Trophoblast cell (in vitro differentiated cells and primary cell): ENCODE results near the gene CPXM2.
A peak's percentile ranks its signal among the peaks of the same experiment; 100 is the strongest.

ENCODE experiments used
- DNase-seq, 2 donors: peaks; one replicate each; pipeline ENCODE4 v3.0.0-alpha.2; 2016
- H2AFZ ChIP-seq: 2 replicates; pipeline ENCODE4 v1.6.1; 2013; ENCODE audit warnings: low read length, moderate library complexity, mild to moderate bottlenecking; ENCODE audit not compliant: insufficient read depth, poor library complexity
- H2AK5ac ChIP-seq: 2 replicates; pipeline ENCODE4 v1.6.1; 2013; ENCODE audit warnings: mild to moderate bottlenecking, low read length
- H2BK120ac ChIP-seq: 2 replicates; pipeline ENCODE4 v1.6.1; 2013; ENCODE audit warnings: low read length, mild to moderate bottlenecking, moderate library complexity; ENCODE audit not compliant: insufficient read depth, poor library complexity
- H2BK12ac ChIP-seq: 2 replicates; pipeline ENCODE4 v1.6.1; 2013; ENCODE audit warnings: mild to moderate bottlenecking, low read length, moderate library complexity
- H2BK5ac ChIP-seq: 2 replicates; pipeline ENCODE4 v1.6.1; 2013; ENCODE audit warnings: low read length, low read depth, moderate library complexity, mild to moderate bottlenecking; ENCODE audit not compliant: poor library complexity
- H3K14ac ChIP-seq: 2 replicates; pipeline ENCODE4 v1.6.1; 2013; ENCODE audit warnings: mild to moderate bottlenecking, low read length
- H3K18ac ChIP-seq: 2 replicates; pipeline ENCODE4 v1.6.1; 2013; ENCODE audit warnings: mild to moderate bottlenecking, low read length
- H3K23ac ChIP-seq: 2 replicates; pipeline ENCODE4 v1.6.1; 2013; ENCODE audit warnings: low read length
- H3K27ac ChIP-seq: 2 replicates; pipeline ENCODE4 v1.5.1; 2013; ENCODE audit warnings: low read depth, mild to moderate bottlenecking, inconsistent platforms, low read length, moderate library complexity
- H3K27me3 ChIP-seq: 2 replicates; pipeline ENCODE4 v1.6.1; 2013; ENCODE audit warnings: inconsistent platforms, mild to moderate bottlenecking, low read length, moderate library complexity; ENCODE audit not compliant: insufficient read depth
- H3K36me3 ChIP-seq, 2 experiments: 1 replicate in 1 of 2; 2 replicates in 1 of 2; pipeline ENCODE4 v1.6.1; 2013; ENCODE audit warnings: low read length in 2 of 2, mild to moderate bottlenecking in 2 of 2, moderate library complexity in 1 of 2; ENCODE audit not compliant: insufficient read depth in 2 of 2, control insufficient read depth in 1 of 2
- H3K4ac ChIP-seq: 2 replicates; pipeline ENCODE4 v1.6.1; 2013; ENCODE audit warnings: low read depth, mild to moderate bottlenecking, low read length, moderate library complexity
- H3K4me1 ChIP-seq, 2 experiments: 1 replicate in 1 of 2; 2 replicates in 1 of 2; pipeline ENCODE4 v1.6.1; 2013; ENCODE audit warnings: low read length in 2 of 2, mild to moderate bottlenecking in 2 of 2, moderate library complexity in 1 of 2; ENCODE audit not compliant: insufficient read depth in 2 of 2, control insufficient read depth in 1 of 2
- H3K4me2 ChIP-seq: 2 replicates; pipeline ENCODE4 v1.6.1; 2013; ENCODE audit warnings: inconsistent platforms, mild to moderate bottlenecking, low read length, moderate library complexity
- H3K4me3 ChIP-seq: 2 replicates; pipeline ENCODE4 v1.5.1; 2013; ENCODE audit warnings: mild to moderate bottlenecking, low read depth, low read length, inconsistent platforms
- H3K79me1 ChIP-seq: one replicate; pipeline ENCODE4 v1.6.1; 2013; ENCODE audit warnings: low read length
- H3K79me2 ChIP-seq: 2 replicates; pipeline ENCODE4 v1.6.1; 2013; ENCODE audit warnings: low read length, mild to moderate bottlenecking; ENCODE audit not compliant: control insufficient read depth, insufficient read depth, poor library complexity
- H3K9ac ChIP-seq: 2 replicates; pipeline ENCODE4 v1.6.1; 2013; ENCODE audit warnings: mild to moderate bottlenecking, low read length
- H3K9me3 ChIP-seq: 2 replicates; pipeline ENCODE4 v1.6.1; 2013; ENCODE audit warnings: low read depth, mild to moderate bottlenecking, control low read depth, inconsistent platforms, low read length; ENCODE audit not compliant: insufficient read depth
- H4K12ac ChIP-seq: 2 replicates; pipeline ENCODE4 v1.6.1; 2013; ENCODE audit warnings: low read depth, mild to moderate bottlenecking, low read length, moderate library complexity
- H4K8ac ChIP-seq: 2 replicates; pipeline ENCODE4 v1.6.1; 2013; ENCODE audit warnings: low read depth, mild to moderate bottlenecking, low read length, moderate library complexity
- H4K91ac ChIP-seq: one replicate; pipeline ENCODE4 v1.6.1; 2013; ENCODE audit warnings: low read depth, mild to moderate bottlenecking, low read length, moderate library complexity
- WGBS: extraction: QIAGEN DNeasy Blood & Tissue Kit; methylation state at CpG from one replicate; pipeline ENCODE4 v1.1.7; 2013; ENCODE audit warnings: missing lambda C conversion rate; ENCODE audit not compliant: insufficient read length, insufficient coverage; ENCODE audit errors: extremely low coverage; 5-methylcytosine and 5-hydroxymethylcytosine counted together

Gene CPXM2

GRCh38 chr10:123784646-123785045, 107.0 kb downstream of the CPXM2 start:
- Histone ChIP-seq H4K8ac (no peak overlapping the region), H4K91ac (no peak overlapping the region), H3K36me3 (no peaks in the 10 kb centered on the region), H3K23ac (no peak overlapping the region), H3K9me3 (peaks cover 7% of the 10 kb centered on the region), H3K27me3 (no peaks in the 10 kb centered on the region), H3K79me1 (peaks cover 2% of the 10 kb centered on the region), H2BK120ac (no peak overlapping the region), H2AK5ac (no peak overlapping the region), H3K9ac (no peak overlapping the region), H2AFZ (no peak overlapping the region), H3K14ac (no peak overlapping the region), H3K27ac (no peak overlapping the region), H3K4ac (no peak overlapping the region), H3K18ac (no peak overlapping the region), H3K4me3 (no peak overlapping the region), H2BK12ac (no peak overlapping the region), H3K4me1 (peaks cover 15 to 17% of the 10 kb centered on the region in 2 experiments), H2BK5ac (no peak overlapping the region), H3K79me2 (no peaks in the 10 kb centered on the region), H3K4me2 (no peak overlapping the region), H4K12ac (no peak overlapping the region)
- WGBS: no CpG with 5 or more reads among the region's 7 CpGs
- DNase-seq: no peak

- no peaks in the 10 kb centered on the region for H3K27me3 ChIP-seq
- H3K4me1 ChIP-seq: peaks cover 15 to 17% of the 10 kb centered on the region in 2 experiments
- peaks cover 6% of the 10 kb centered on the region for H3K9me3 ChIP-seq
- H4K8ac ChIP-seq: no peak overlapping the region
- no peak overlapping the region for H2BK120ac ChIP-seq
- no peak overlapping the region for H4K91ac ChIP-seq
- no peak overlapping the region for H3K18ac ChIP-seq
- no peak overlapping the region for H3K4me3 ChIP-seq
- no peaks in the 10 kb centered on the region for H3K36me3 ChIP-seq
- H3K23ac ChIP-seq: no peak overlapping the region
- H3K14ac ChIP-seq: no peak overlapping the region
- no peak overlapping the region for H3K4ac ChIP-seq
- no peaks in the 10 kb centered on the region for H3K79me2 ChIP-seq
- H3K4me2 ChIP-seq: no peak overlapping the region
- no peak for DNase-seq
- no peak overlapping the region for H2AFZ ChIP-seq
- peaks cover 2% of the 10 kb centered on the region for H3K79me1 ChIP-seq
- H2BK12ac ChIP-seq: no peak overlapping the region
- H4K12ac ChIP-seq: no peak overlapping the region
- H3K9ac ChIP-seq: no peak overlapping the region
- WGBS: no CpG with 5 or more reads among the region's 3 CpGs
- H2AK5ac ChIP-seq: peak overlapping the region; percentile 34
- H3K27ac ChIP-seq: no peak overlapping the region
- H2BK5ac ChIP-seq: no peak overlapping the region
These were observed 107.4 kb downstream of the CPXM2 start for GRCh38 chr10:123784216-123784615.

- Histone ChIP-seq H3K4me2 (no peak overlapping the region), H2AFZ (no peak overlapping the region), H2AK5ac (no peak overlapping the region), H2BK12ac (no peak overlapping the region), H3K4me3 (no peak overlapping the region), H3K14ac (no peak overlapping the region), H4K12ac (no peak overlapping the region), H3K79me1 (peaks cover 2% of the 10 kb centered on the region), H4K91ac (no peak overlapping the region), H3K9ac (no peak overlapping the region), H3K36me3 (no peaks in the 10 kb centered on the region), H4K8ac (no peak overlapping the region), H3K23ac (no peak overlapping the region), H3K4ac (no peak overlapping the region), H3K27me3 (no peaks in the 10 kb centered on the region), H3K27ac (no peak overlapping the region), H3K4me1 (peaks cover 15 to 17% of the 10 kb centered on the region in 2 experiments), H3K9me3 (peaks cover 2% of the 10 kb centered on the region), H2BK120ac (no peak overlapping the region), H3K18ac (no peak overlapping the region), H3K79me2 (no peaks in the 10 kb centered on the region), H2BK5ac (no peak overlapping the region)
- DNase-seq: no peak
- WGBS: no CpG with 5 or more reads among the region's 3 CpGs
These were observed 108.3 kb downstream of the CPXM2 start for GRCh38 chr10:123783296-123783695.

- H4K8ac ChIP-seq: no peak overlapping the region
- no peak overlapping the region for H4K91ac ChIP-seq
- H3K4ac ChIP-seq: no peak overlapping the region
- no peak overlapping the region for H3K18ac ChIP-seq
- peak; percentile 35 to 56 for DNase-seq
- peaks cover 2% of the 10 kb centered on the region for H3K79me1 ChIP-seq
- no peak overlapping the region for H2BK120ac ChIP-seq
- H3K14ac ChIP-seq: no peak overlapping the region
- no peak overlapping the region for H3K4me2 ChIP-seq
- no peak overlapping the region for H3K23ac ChIP-seq
- no peaks in the 10 kb centered on the region for H3K27me3 ChIP-seq
- H3K79me2 ChIP-seq: no peaks in the 10 kb centered on the region
- no peak overlapping the region for H2BK5ac ChIP-seq
- WGBS: no CpG with 5 or more reads among the region's 5 CpGs
- H4K12ac ChIP-seq: no peak overlapping the region
- H3K36me3 ChIP-seq: no peaks in the 10 kb centered on the region
- H3K4me3 ChIP-seq: no peak overlapping the region
- no peak overlapping the region for H2BK12ac ChIP-seq
- H3K9ac ChIP-seq: no peak overlapping the region
- H3K4me1 ChIP-seq: peaks cover 15 to 17% of the 10 kb centered on the region in 2 experiments
- no peak overlapping the region for H2AFZ ChIP-seq
- peak overlapping the region; percentile 45 for H3K27ac ChIP-seq
- H3K9me3 ChIP-seq: peaks cover 2% of the 10 kb centered on the region
- no peak overlapping the region for H2AK5ac ChIP-seq
These were observed 109.1 kb downstream of the CPXM2 start for GRCh38 chr10:123782549-123782948.
